HG02623 (cell line): ENCODE measurements around the gene ESRRA.

Source experiments
- ATAC-seq: cut with Tn5 transposase; IDR thresholded peaks from one replicate; pipeline ENCODE4 v1.9.1; 2021; ENCODE audit warnings: moderate library complexity; ENCODE audit not compliant: unreplicated experiment

Gene ESRRA

GRCh38 chr11:64291262-64291751 lies 14.0 kb upstream of the ESRRA start, which contains the start of gene KCNK4:
KCNK4 (plus strand) TSS chr11:64291302; CDS start chr11:64293019, 1,717 bp downstream.
- no peak for ATAC-seq

- ATAC-seq = no peak
Observed at GRCh38 chr11:64291752-64292459, 13.4 kb upstream of the ESRRA start.

- no peak for ATAC-seq
Observed at GRCh38 chr11:64292460-64293254, 12.7 kb upstream of the ESRRA start.

GRCh38 chr11:64294774-64295173 lies 10.6 kb upstream of the ESRRA start:
- no peak for ATAC-seq

GRCh38 chr11:64295760-64296159 lies 9.6 kb upstream of the ESRRA start:
- no peak for ATAC-seq

GRCh38 chr11:64296236-64296635 lies 9.1 kb upstream of the ESRRA start:
- ATAC-seq = no peak

- no peak for ATAC-seq
Observed at GRCh38 chr11:64296830-64297698, 8.3 kb upstream of the ESRRA start.

GRCh38 chr11:64297699-64298358 lies 7.5 kb upstream of the ESRRA start:
- no peak for ATAC-seq

GRCh38 chr11:64298966-64299846 lies 6.1 kb upstream of the ESRRA start:
- no peak for ATAC-seq

GRCh38 chr11:64299847-64300648 lies 5.3 kb upstream of the ESRRA start, which contains the start of gene CATSPERZ:
CATSPERZ (plus strand) TSS chr11:64300358; CDS start chr11:64300411, 53 bp downstream.
- no peak for ATAC-seq

- ATAC-seq = no peak
Observed at GRCh38 chr11:64303109-64304031, 2.0 kb upstream of the ESRRA start.

GRCh38 chr11:64304032-64304315 lies 1.4 kb upstream of the ESRRA start:
- ATAC-seq = no peak

- ATAC-seq = peak; percentile 2
Observed at GRCh38 chr11:64304316-64305072, 830 bp upstream of the ESRRA start.

GRCh38 chr11:64305691-64306562 lies 603 bp downstream of the ESRRA start:
- ATAC-seq = peak; percentile 15

GRCh38 chr11:64306563-64306875 lies 1.2 kb downstream of the ESRRA start:
- no peak for ATAC-seq

GRCh38 chr11:64306876-64307622 lies 1.7 kb downstream of the ESRRA start:
- no peak for ATAC-seq
